Measurements from ENCODE around the gene PCDH9.

Gene PCDH9

DNA sequence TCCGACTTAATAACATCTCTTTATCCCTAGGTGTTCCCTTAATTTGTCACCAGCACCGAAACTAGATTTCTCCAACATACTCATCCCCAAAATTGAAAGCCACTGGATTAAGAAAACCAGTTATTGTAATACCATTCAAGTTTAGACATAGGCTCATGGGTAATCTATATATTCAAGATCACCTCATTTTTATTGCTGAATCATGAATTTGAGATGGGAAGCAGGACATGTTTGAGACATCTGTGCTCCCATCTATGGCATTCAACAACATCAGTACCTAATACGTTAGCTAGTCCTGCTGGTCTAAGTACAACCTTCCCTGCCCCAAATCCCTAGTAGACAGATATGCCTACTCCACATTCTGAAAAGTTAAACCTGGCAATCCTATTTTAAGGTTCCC lies 820.6 kb downstream of the PCDH9 start:
- no peaks in the 10 kb centered on the region for H3K9me3 ChIP-seq (ENCODE audit: low read length)
- no peak overlapping the region for H3K4me2 ChIP-seq (ENCODE audit: low read length)
- no peak overlapping the region for H3K27ac ChIP-seq (ENCODE audit: low read depth, low read length, poor library complexity, severe bottlenecking)
- no peaks in the 10 kb centered on the region for H3K79me2 ChIP-seq (ENCODE audit: insufficient read depth, low read length)
- no peaks in the 10 kb centered on the region for H3F3A ChIP-seq (ENCODE audit: insufficient read depth, low read length)
- no peaks in the 10 kb centered on the region for H4K20me1 ChIP-seq (ENCODE audit: insufficient read depth, low read length)
- no peak overlapping the region for H3K9ac ChIP-seq (ENCODE audit: low read length)
- H3K9me2 ChIP-seq (ENCODE audit: low read depth, low read length) = no peaks in the 10 kb centered on the region
- no peaks in the 10 kb centered on the region for H3K36me3 ChIP-seq (ENCODE audit: insufficient read depth, low read length)
- H3K4me3 ChIP-seq (ENCODE audit: low read depth, low read length, poor library complexity, severe bottlenecking) = no peak overlapping the region
- peaks cover 18% of the 10 kb centered on the region for H3K4me1 ChIP-seq (ENCODE audit: insufficient read depth, low read length, severe bottlenecking)
- TF ChIP-seq, protein P1, sequence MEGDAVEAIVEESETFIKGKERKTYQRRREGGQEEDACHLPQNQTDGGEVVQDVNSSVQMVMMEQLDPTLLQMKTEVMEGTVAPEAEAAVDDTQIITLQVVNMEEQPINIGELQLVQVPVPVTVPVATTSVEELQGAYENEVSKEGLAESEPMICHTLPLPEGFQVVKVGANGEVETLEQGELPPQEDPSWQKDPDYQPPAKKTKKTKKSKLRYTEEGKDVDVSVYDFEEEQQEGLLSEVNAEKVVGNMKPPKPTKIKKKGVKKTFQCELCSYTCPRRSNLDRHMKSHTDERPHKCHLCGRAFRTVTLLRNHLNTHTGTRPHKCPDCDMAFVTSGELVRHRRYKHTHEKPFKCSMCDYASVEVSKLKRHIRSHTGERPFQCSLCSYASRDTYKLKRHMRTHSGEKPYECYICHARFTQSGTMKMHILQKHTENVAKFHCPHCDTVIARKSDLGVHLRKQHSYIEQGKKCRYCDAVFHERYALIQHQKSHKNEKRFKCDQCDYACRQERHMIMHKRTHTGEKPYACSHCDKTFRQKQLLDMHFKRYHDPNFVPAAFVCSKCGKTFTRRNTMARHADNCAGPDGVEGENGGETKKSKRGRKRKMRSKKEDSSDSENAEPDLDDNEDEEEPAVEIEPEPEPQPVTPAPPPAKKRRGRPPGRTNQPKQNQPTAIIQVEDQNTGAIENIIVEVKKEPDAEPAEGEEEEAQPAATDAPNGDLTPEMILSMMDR (IDR thresholded peaks at IDR 0.05; ENCODE audit: low read length) = no peak
- no peak for TF ChIP-seq EZH2 (IDR thresholded peaks at IDR 0.05; ENCODE audit: borderline replicate concordance, low read length)
- no peak overlapping the region for H2AFZ ChIP-seq (ENCODE audit: low read length)
- H3K27me3 ChIP-seq (ENCODE audit: insufficient read depth, low read length) = no peaks in the 10 kb centered on the region

DNA sequence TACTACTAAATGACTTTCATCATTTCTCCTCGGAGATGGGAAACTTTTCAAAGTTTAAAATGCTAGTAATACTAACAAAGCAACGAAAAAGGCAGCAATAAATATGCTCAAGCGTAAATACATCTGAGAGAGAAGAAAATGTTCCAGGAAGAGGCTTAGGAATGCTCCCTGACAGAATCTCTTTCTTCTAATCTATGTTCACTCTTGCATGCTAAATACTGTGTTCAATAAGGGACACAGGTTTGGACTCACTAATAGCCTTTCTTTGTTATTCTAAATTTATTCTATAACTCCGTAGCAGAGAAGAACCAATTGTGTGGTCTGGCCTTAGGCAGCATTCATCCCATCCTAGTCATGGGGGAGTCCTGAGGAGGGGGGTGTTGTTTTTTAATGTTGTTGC lies 823.0 kb downstream of the PCDH9 start:
- H3K4me1 ChIP-seq (ENCODE audit: insufficient read depth, low read length, severe bottlenecking) = peaks cover 18% of the 10 kb centered on the region
- H3K4me3 ChIP-seq (ENCODE audit: low read depth, low read length, poor library complexity, severe bottlenecking) = no peak overlapping the region
- H3K4me2 ChIP-seq (ENCODE audit: low read length) = peak overlapping the region; percentile 30
- no peaks in the 10 kb centered on the region for H3K9me3 ChIP-seq (ENCODE audit: low read length)
- H3F3A ChIP-seq (ENCODE audit: insufficient read depth, low read length) = no peaks in the 10 kb centered on the region
- no peaks in the 10 kb centered on the region for H3K36me3 ChIP-seq (ENCODE audit: insufficient read depth, low read length)
- peak overlapping the region; percentile 72 for H2AFZ ChIP-seq (ENCODE audit: low read length)
- no peaks in the 10 kb centered on the region for H3K9me2 ChIP-seq (ENCODE audit: low read depth, low read length)
- H3K27ac ChIP-seq (ENCODE audit: low read depth, low read length, poor library complexity, severe bottlenecking) = no peak overlapping the region
- H3K79me2 ChIP-seq (ENCODE audit: insufficient read depth, low read length) = no peaks in the 10 kb centered on the region
- H4K20me1 ChIP-seq (ENCODE audit: insufficient read depth, low read length) = no peaks in the 10 kb centered on the region
- no peak overlapping the region for H3K9ac ChIP-seq (ENCODE audit: low read length)
- TF ChIP-seq EZH2 (IDR thresholded peaks at IDR 0.05; ENCODE audit: borderline replicate concordance, low read length) = no peak
- TF ChIP-seq, protein P1 (IDR thresholded peaks at IDR 0.05; ENCODE audit: low read length) = no peak
- no peaks in the 10 kb centered on the region for H3K27me3 ChIP-seq (ENCODE audit: insufficient read depth, low read length)

DNA sequence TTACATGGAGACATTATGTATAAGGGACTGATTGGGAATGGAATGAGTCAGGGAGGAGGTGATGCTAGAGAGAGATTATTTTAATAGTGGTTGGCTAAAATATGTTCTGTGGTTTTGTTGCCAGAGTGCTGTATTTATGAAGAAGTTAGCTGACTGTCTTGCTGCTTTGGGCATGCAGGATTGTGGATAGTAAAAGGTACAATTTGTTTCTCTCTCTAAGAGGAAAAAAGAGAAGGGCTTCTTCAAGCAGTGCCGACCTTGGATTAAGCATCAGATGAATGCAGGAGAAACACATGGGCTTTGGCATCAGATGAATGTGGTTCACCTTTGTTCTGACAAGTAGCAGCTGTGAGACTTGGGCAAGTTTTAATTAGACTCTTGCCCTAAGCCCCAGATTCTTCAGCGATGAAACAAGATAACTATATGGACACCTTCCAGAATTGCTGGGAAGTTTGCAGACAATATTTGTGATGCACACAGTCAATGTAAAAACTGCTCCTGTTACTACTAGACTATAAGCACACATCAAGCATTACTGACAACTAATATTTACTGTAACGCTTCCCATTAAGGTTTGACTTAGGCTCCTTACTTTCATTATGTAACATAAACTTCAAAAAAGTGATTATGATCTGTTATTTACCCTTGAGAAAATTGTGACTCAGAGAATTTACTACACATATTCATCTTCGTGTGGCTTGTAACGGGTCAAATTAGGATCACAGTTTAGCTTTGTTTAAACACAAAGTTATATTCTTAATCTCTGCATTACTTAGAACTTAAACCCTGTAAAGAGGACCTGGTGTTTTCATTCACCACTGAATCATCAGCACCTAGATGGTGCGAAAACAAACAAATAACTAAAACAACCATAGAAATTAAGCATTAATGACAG lies 824.0 kb downstream of the PCDH9 start:
- Histone ChIP-seq H3K4me2 (ENCODE audit: low read length) (peak overlapping the region; percentile 30), H3K4me3 (ENCODE audit: low read depth, low read length, poor library complexity, severe bottlenecking) (no peak overlapping the region), H3K9me3 (ENCODE audit: low read length) (no peaks in the 10 kb centered on the region), H3K9ac (ENCODE audit: low read length) (no peak overlapping the region), H3K27ac (ENCODE audit: low read depth, low read length, poor library complexity, severe bottlenecking) (no peak overlapping the region), H3F3A (ENCODE audit: insufficient read depth, low read length) (no peaks in the 10 kb centered on the region), H4K20me1 (ENCODE audit: insufficient read depth, low read length) (no peaks in the 10 kb centered on the region), H3K9me2 (ENCODE audit: low read depth, low read length) (no peaks in the 10 kb centered on the region), H2AFZ (ENCODE audit: low read length) (peak overlapping the region; percentile 72), H3K79me2 (ENCODE audit: insufficient read depth, low read length) (no peaks in the 10 kb centered on the region), H3K27me3 (ENCODE audit: insufficient read depth, low read length) (no peaks in the 10 kb centered on the region), H3K4me1 (ENCODE audit: insufficient read depth, low read length, severe bottlenecking) (peaks cover 18% of the 10 kb centered on the region), H3K36me3 (ENCODE audit: insufficient read depth, low read length) (no peaks in the 10 kb centered on the region)
- no peak for TF ChIP-seq EZH2 (IDR thresholded peaks at IDR 0.05; ENCODE audit: borderline replicate concordance, low read length)
- TF ChIP-seq, protein P1 (IDR thresholded peaks at IDR 0.05; ENCODE audit: low read length) = no peak

Measured in OCI-LY1 (cell line).